WTC11 (cell line): ENCODE measurements around the gene GPR157. TPM values are rescaled to one million over a fixed set of nuclear protein-coding genes. Genes with fewer than 3 reads are reported as not detected.

Experiments used
- ATAC-seq: fragments of 200-7000 bp; cut with Tn5 transposase; 2 replicates; pipeline ENCODE4 v1.10.0; 2021; ENCODE audit warnings: mild to moderate bottlenecking, moderate library complexity
- CTCF ChIA-PET: fragments of 300-600 bp; sonication (Branson Sonifier 250); formaldehyde crosslinking; loops from one replicate; lab custom pipeline; 2021; ENCODE audit warnings: antibody characterized with exemption; lab: Charles Lee
- POLR2A ChIA-PET: fragments of 350-600 bp; sonication (Branson Sonifier 250); formaldehyde crosslinking; loops from one replicate; lab custom pipeline; 2021; ENCODE audit warnings: antibody characterized with exemption; lab: Charles Lee
- DNase-seq: peaks from one replicate; pipeline ENCODE4 v3.0.0; 2021; ENCODE audit warnings: low spot score
- H3K27ac Mint-ChIP-seq: 2 replicates; pipeline ENCODE4 v1.8.0; 2021; ENCODE audit warnings: mixed read lengths
- H3K27me3 Mint-ChIP-seq: 2 replicates; pipeline ENCODE4 v1.8.0; 2021; ENCODE audit warnings: low read depth, mild to moderate bottlenecking, moderate library complexity, mixed read lengths
- H3K36me3 Mint-ChIP-seq: 2 replicates; pipeline ENCODE4 v1.8.0; 2021; ENCODE audit warnings: mixed read lengths
- H3K4me1 Mint-ChIP-seq: 2 replicates; pipeline ENCODE4 v1.8.0; 2022; ENCODE audit warnings: mixed read lengths
- H3K4me3 Mint-ChIP-seq: 2 replicates; pipeline ENCODE4 v1.8.0; 2021; ENCODE audit warnings: mild to moderate bottlenecking, moderate library complexity, mixed read lengths
- H3K9me3 Mint-ChIP-seq: 2 replicates; pipeline ENCODE4 v1.8.0; 2021; ENCODE audit warnings: mixed read lengths
- CREM ChIP-seq: sonication (generic); formaldehyde crosslinking; IDR thresholded peaks from 2 replicates; pipeline ENCODE4 v1.8.1; 2022; ENCODE audit warnings: mild to moderate bottlenecking, missing genetic modification reagents, moderate library complexity
- FOXP4 ChIP-seq: sonication (generic); formaldehyde crosslinking; IDR thresholded peaks from 2 replicates; pipeline ENCODE4 v1.8.0; 2022; ENCODE audit warnings: mild to moderate bottlenecking, missing genetic modification reagents
- KAT7 ChIP-seq: sonication (generic); formaldehyde crosslinking; IDR thresholded peaks from 2 replicates; pipeline ENCODE4 v1.8.1; 2023; ENCODE audit warnings: missing genetic modification reagents, mild to moderate bottlenecking, borderline replicate concordance
- MAX ChIP-seq: sonication (generic); formaldehyde crosslinking; IDR thresholded peaks from 2 replicates; pipeline ENCODE4 v1.8.0; 2022; ENCODE audit warnings: mild to moderate bottlenecking, missing genetic modification reagents
- MLX ChIP-seq: sonication (generic); formaldehyde crosslinking; IDR thresholded peaks from 2 replicates; pipeline ENCODE4 v1.8.1; 2023; ENCODE audit warnings: mild to moderate bottlenecking, missing genetic modification reagents, moderate library complexity
- MYBL2 ChIP-seq: sonication (generic); formaldehyde crosslinking; IDR thresholded peaks from 2 replicates; pipeline ENCODE4 v1.8.1; 2023; ENCODE audit warnings: mild to moderate bottlenecking, moderate library complexity, missing genetic modification reagents
- NFE2L1 ChIP-seq: sonication (generic); formaldehyde crosslinking; IDR thresholded peaks from 2 replicates; pipeline ENCODE4 v1.8.1; 2023; ENCODE audit warnings: missing genetic modification reagents
- NR1H2 ChIP-seq: sonication (generic); formaldehyde crosslinking; IDR thresholded peaks from 2 replicates; pipeline ENCODE4 v1.9.0; 2021; ENCODE audit warnings: mild to moderate bottlenecking, moderate library complexity, missing genetic modification reagents
- PRDM15 ChIP-seq: sonication (generic); formaldehyde crosslinking; IDR thresholded peaks from 2 replicates; pipeline ENCODE4 v1.8.0; 2022; ENCODE audit warnings: missing genetic modification reagents
- SMAD4 ChIP-seq: sonication (generic); formaldehyde crosslinking; IDR thresholded peaks from 2 replicates; pipeline ENCODE4 v1.8.0; 2022; ENCODE audit warnings: mild to moderate bottlenecking, missing genetic modification reagents
- STAT6 ChIP-seq: sonication (generic); formaldehyde crosslinking; conservative IDR thresholded peaks from 2 replicates; pipeline ENCODE4 v1.8.1; 2023; ENCODE audit warnings: mild to moderate bottlenecking, low read depth, missing genetic modification reagents, moderate library complexity
- TCF7 ChIP-seq: sonication (generic); formaldehyde crosslinking; IDR thresholded peaks from 2 replicates; pipeline ENCODE4 v1.8.0; 2022; ENCODE audit warnings: mild to moderate bottlenecking, low read depth, missing genetic modification reagents, moderate library complexity
- TP53 ChIP-seq: sonication (generic); formaldehyde crosslinking; IDR thresholded peaks from 2 replicates; pipeline ENCODE4 v1.8.1; 2023; ENCODE audit warnings: mild to moderate bottlenecking, missing genetic modification reagents
- USF1 ChIP-seq: sonication (generic); formaldehyde crosslinking; IDR thresholded peaks from 2 replicates; pipeline ENCODE4 v1.8.0; 2022; ENCODE audit warnings: mild to moderate bottlenecking, missing genetic modification reagents
- USF2 ChIP-seq: sonication (generic); formaldehyde crosslinking; IDR thresholded peaks from 2 replicates; pipeline ENCODE4 v1.8.1; 2023; ENCODE audit warnings: mild to moderate bottlenecking, missing genetic modification reagents, moderate library complexity
- ZNF138 ChIP-seq: sonication (generic); formaldehyde crosslinking; conservative IDR thresholded peaks from 2 replicates; pipeline ENCODE4 v1.8.1; 2022; ENCODE audit warnings: mild to moderate bottlenecking, moderate library complexity, missing genetic modification reagents
- ZNF232 ChIP-seq: sonication (generic); formaldehyde crosslinking; IDR thresholded peaks from 2 replicates; pipeline ENCODE4 v1.8.0; 2022; ENCODE audit warnings: mild to moderate bottlenecking, missing genetic modification reagents
- ZNF416 ChIP-seq: fragments of 250-450 bp; sonication (Bioruptor Pico); IDR thresholded peaks from 2 replicates; pipeline ENCODE4 v1.9.0; 2021; ENCODE audit warnings: mild to moderate bottlenecking, inconsistent platforms
- ZNF512 ChIP-seq: sonication (generic); formaldehyde crosslinking; IDR thresholded peaks from 2 replicates; pipeline ENCODE4 v1.8.1; 2022; ENCODE audit warnings: missing genetic modification reagents, borderline replicate concordance
- total RNA-seq: library from RNA; stranded (reverse); gene quantifications from 3 replicates; pipeline ENCODE4 v1.2.3, GENCODE V29; 2021

Gene GPR157
- total RNA-seq, 1 experiment from 2014 or later, result 6.0 TPM

- TF ChIP-seq USF2 (CRISPR knock-in tag) (no peak), FOXP4 (no peak), CREM (no peak), SMAD4 (CRISPR knock-in tag) (no peak), ZNF232 (CRISPR knock-in tag) (no peak), NFE2L1 (no peak)
Observed at GRCh38 chr1:9087411-9088125, 41.3 kb downstream of the GPR157 start (continued).

GRCh38 chr1:9086796-9087195, 42.1 kb downstream of the GPR157 start:
- no peak for TF ChIP-seq MAX (CRISPR knock-in tag)
- TF ChIP-seq TCF7 (CRISPR knock-in tag), result no peak
- TF ChIP-seq TP53, result no peak
- no peak for TF ChIP-seq PRDM15 (CRISPR knock-in tag)
- no peak for TF ChIP-seq MYBL2 (CRISPR knock-in tag)
- no peak for TF ChIP-seq ZNF138 (CRISPR knock-in tag)
- no peak for TF ChIP-seq ZNF416 (CRISPR knock-in tag)
- TF ChIP-seq MLX (CRISPR knock-in tag), result no peak
- ChIA-PET POLR2A (no interaction called here), CTCF (interaction anchor here (1.2 kb wide), 1 partner anchor 15 kb away, joined by 3 read pairs; no protein-coding TSS in a partner anchor)
- H3K4me1 Mint-ChIP-seq, result peaks cover 11% of the 10 kb centered on the region
- peaks cover 5% of the 10 kb centered on the region for H3K27me3 Mint-ChIP-seq
- ATAC-seq (no peak), DNase-seq (no peak)
- H3K4me3 Mint-ChIP-seq, result no peak overlapping the region
- H3K27ac Mint-ChIP-seq, result no peak overlapping the region
- peaks cover 17% of the 10 kb centered on the region for H3K36me3 Mint-ChIP-seq
- H3K9me3 Mint-ChIP-seq, result peaks cover 24% of the 10 kb centered on the region

- ATAC-seq (no peak), DNase-seq (no peak)
- Mint-ChIP-seq H3K27ac (no peak overlapping the region; the same call in 1 of the 2 replicates), H3K4me1 (peaks cover 13% of the 10 kb centered on the region), H3K36me3 (peaks cover 17% of the 10 kb centered on the region), H3K27me3 (peaks cover 5% of the 10 kb centered on the region), H3K4me3 (no peak overlapping the region), H3K9me3 (peaks cover 24% of the 10 kb centered on the region)
- ChIA-PET POLR2A (no interaction called here), CTCF (interaction anchor here (0.8 to 1.2 kb wide), 2 partner anchors 16 to 81 kb away, joined by 3 read pairs; no protein-coding TSS in a partner anchor)
- TF ChIP-seq KAT7 (CRISPR knock-in tag) (no peak), ZNF512 (CRISPR knock-in tag) (no peak), NR1H2 (CRISPR knock-in tag) (no peak), STAT6 (CRISPR knock-in tag) (no peak), USF1 (CRISPR knock-in tag) (no peak)
Observed at GRCh38 chr1:9086045-9086444, 42.9 kb downstream of the GPR157 start.
